CD14-positive monocyte (primary cell): ENCODE measurements around the gene MRGPRF. TPM values are rescaled to one million over a fixed set of nuclear protein-coding genes. Genes with fewer than 3 reads are reported as not detected.

Experiments used
- DNase-seq, 3 donors: peaks; one replicate each; pipeline ENCODE4 v3.0.0-alpha.2; 2011 to 2022
- H2AFZ ChIP-seq: 2 replicates; pipeline ENCODE4 v1.6.0; 2012; ENCODE audit warnings: mild to moderate bottlenecking, low read depth, low read length, inconsistent platforms; ENCODE audit not compliant: insufficient read depth, poor library complexity, severe bottlenecking
- H3K27ac ChIP-seq, 2 donors: 1 replicate in 1 of 2; 2 replicates in 1 of 2; pipeline ENCODE4 v1.5.1; 2012 to 2013; ENCODE audit warnings: low read length in 2 of 2, control low read depth in 1 of 2, inconsistent platforms in 1 of 2, low read depth in 1 of 2, mild to moderate bottlenecking in 1 of 2
- H3K27me3 ChIP-seq, 2 donors: one replicate each; pipeline versions ENCODE4 v1.6.0 to v1.6.1; 2011 to 2013; ENCODE audit warnings: low read length in 2 of 2; ENCODE audit not compliant: control insufficient read depth in 2 of 2, insufficient read depth in 2 of 2
- H3K36me3 ChIP-seq, 2 donors: replicated peaks in 1 of 2; 1 replicate in 1 of 2; 2 replicates in 1 of 2; pipeline versions ENCODE4 v1.5.1 to v1.6.1; 2012 to 2013; ENCODE audit warnings: low read length in 2 of 2, control low read depth in 1 of 2, inconsistent platforms in 1 of 2, mild to moderate bottlenecking in 1 of 2; ENCODE audit not compliant: insufficient read depth in 2 of 2, control insufficient read depth in 1 of 2
- H3K4me1 ChIP-seq, 2 donors: 1 replicate in 1 of 2; 2 replicates in 1 of 2; pipeline versions ENCODE4 v1.5.1 to v1.6.1; 2012 to 2013; ENCODE audit warnings: low read length in 2 of 2, control low read depth in 1 of 2, inconsistent platforms in 1 of 2, mild to moderate bottlenecking in 1 of 2, moderate library complexity in 1 of 2; ENCODE audit not compliant: insufficient read depth in 2 of 2, control insufficient read depth in 1 of 2
- H3K4me2 ChIP-seq: replicated peaks from 2 replicates; pipeline ENCODE3; 2012; ENCODE audit warnings: low read length, moderate library complexity, mild to moderate bottlenecking; ENCODE audit not compliant: poor library complexity, severe bottlenecking; ENCODE audit errors: extremely low read depth
- H3K4me3 ChIP-seq, 3 experiments: fragments of 200-600 bp in 1 of 3; sonication (generic) in 1 of 3; replicated peaks in 1 of 3; 1 replicate in 2 of 3; 2 replicates in 1 of 3; pipeline ENCODE4 v1.5.1; 2011 to 2013; ENCODE audit warnings: low read length in 3 of 3, mild to moderate bottlenecking in 3 of 3, control low read depth in 2 of 3, low read depth in 2 of 3, inconsistent platforms in 1 of 3, moderate library complexity in 1 of 3
- H3K79me2 ChIP-seq: 2 replicates; pipeline ENCODE4 v1.6.0; 2012; ENCODE audit warnings: mild to moderate bottlenecking, control low read depth, inconsistent platforms, low read length, moderate library complexity; ENCODE audit not compliant: insufficient read depth
- H3K9ac ChIP-seq: 2 replicates; pipeline ENCODE4 v1.6.0; 2017; ENCODE audit warnings: low read length, mild to moderate bottlenecking; ENCODE audit not compliant: insufficient read depth, poor library complexity, severe bottlenecking
- H3K9me3 ChIP-seq, 2 donors: replicated peaks in 1 of 2; 1 replicate in 1 of 2; 2 replicates in 1 of 2; pipeline versions ENCODE4 v1.5.1 to v1.6.1; 2012 to 2013; ENCODE audit warnings: low read length in 2 of 2, control low read depth in 1 of 2; ENCODE audit not compliant: control insufficient read depth in 1 of 2, insufficient read depth in 1 of 2
- H4K20me1 ChIP-seq: 2 replicates; pipeline ENCODE4 v1.6.0; 2012; ENCODE audit warnings: mild to moderate bottlenecking, low read length, control low read depth, moderate library complexity; ENCODE audit not compliant: insufficient read depth
- H3K27ac Mint-ChIP-seq, 7 donors: one replicate each; pipeline ENCODE4 v1.8.0; 2020; ENCODE audit warnings: mild to moderate bottlenecking in 7 of 7, mixed read lengths in 7 of 7, moderate library complexity in 6 of 7, inconsistent platforms in 2 of 7
- H3K27me3 Mint-ChIP-seq, 3 donors: one replicate each; pipeline ENCODE4 v1.8.0; 2021 to 2022; ENCODE audit warnings: low read depth in 3 of 3, mild to moderate bottlenecking in 3 of 3, mixed read lengths in 3 of 3, moderate library complexity in 3 of 3, inconsistent platforms in 1 of 3
- H3K36me3 Mint-ChIP-seq, 2 donors: one replicate each; pipeline ENCODE4 v1.8.0; 2020; ENCODE audit warnings: mixed read lengths in 2 of 2, inconsistent platforms in 1 of 2, mild to moderate bottlenecking in 1 of 2
- H3K4me1 Mint-ChIP-seq: one replicate; pipeline ENCODE4 v1.8.0; 2020; ENCODE audit warnings: mild to moderate bottlenecking, mixed read lengths
- H3K4me3 Mint-ChIP-seq, 2 donors: one replicate each; pipeline ENCODE4 v1.8.0; 2020; ENCODE audit warnings: mild to moderate bottlenecking in 2 of 2, mixed read lengths in 2 of 2, moderate library complexity in 1 of 2
- H3K9me3 Mint-ChIP-seq, 7 donors: one replicate each; pipeline ENCODE4 v1.8.0; 2020 to 2022; ENCODE audit warnings: mixed read lengths in 7 of 7, mild to moderate bottlenecking in 6 of 7, moderate library complexity in 6 of 7, inconsistent platforms in 2 of 7
- WGBS: methylation state at CpG from one replicate; pipeline ENCODE4 v1.1.5; 2013; ENCODE audit warnings: missing lambda C conversion rate; ENCODE audit not compliant: insufficient coverage; 5-methylcytosine and 5-hydroxymethylcytosine counted together
- intact Hi-C, 2 donors: fragments of 100-400 bp; cut with micrococcal nuclease; formaldehyde crosslinking; loops; one replicate each; pipeline versions ENCODE4 v1.15.0 to v1.15.1; 2023
- polyA plus RNA-seq, 3 donors: library from polyadenylated mRNA; depleted of rRNA in 1 of 3; unstranded in 2 of 3; stranded (reverse) in 1 of 3; fragments of 300-500 nt in 2 of 3; fragments of >200 nt in 1 of 3; fragmentation: Illumina TruSeq in 2 of 3; gene quantifications; 1 replicate in 2 of 3; 2 replicates in 1 of 3; pipeline ENCODE4 v1.2.3, GENCODE V29; 2012 to 2021
- TF ChIP-seq, protein P1 (sequence below): fragments of 200-600 bp; IDR thresholded peaks from one replicate; pipeline ENCODE4 v1.8.0; 2022; ENCODE audit warnings: antibody characterized with exemption, mild to moderate bottlenecking

The MRGPRF gene
- polyA plus RNA-seq, 3 donors = 0.22 to 0.23 TPM; not detected in 1

DNA sequence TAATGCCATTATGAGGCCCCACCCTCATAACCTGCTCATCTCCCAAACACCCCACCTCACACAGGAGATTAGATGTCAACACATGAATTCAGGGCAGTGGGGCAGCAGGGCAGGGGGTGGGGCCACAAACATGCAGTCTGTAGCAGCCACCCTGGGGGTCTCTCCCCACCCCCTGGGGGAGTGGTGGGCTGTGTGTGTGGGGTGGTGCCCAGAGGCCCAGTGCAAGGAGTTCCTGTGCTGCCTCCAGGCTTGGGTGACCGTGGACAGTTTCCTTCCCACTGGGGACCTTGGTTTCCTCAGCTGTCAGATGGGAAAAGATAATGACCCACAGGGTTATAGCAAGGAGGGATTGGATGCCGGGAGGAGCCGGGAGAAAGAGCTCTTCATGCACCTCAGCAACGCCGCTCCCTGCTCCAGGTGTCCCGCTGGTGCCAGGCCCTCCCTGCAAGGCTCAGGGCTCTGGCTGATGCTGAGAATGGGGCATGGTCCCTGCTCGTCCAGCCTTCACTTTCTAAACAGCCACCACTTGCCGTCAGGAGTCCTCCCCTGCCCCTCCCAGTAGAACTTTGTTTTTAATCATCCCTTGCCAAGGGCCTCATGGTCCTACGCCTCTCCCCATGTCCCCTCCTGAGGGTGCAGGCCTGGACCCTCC is 2.0 kb upstream of the MRGPRF start:
- no peaks in the 10 kb centered on the region for H4K20me1 ChIP-seq
- H3K27ac Mint-ChIP-seq = no peak overlapping the region
- H3K4me3 ChIP-seq = no peak overlapping the region
- no peaks in the 10 kb centered on the region for H3K79me2 ChIP-seq
- no peak overlapping the region for H3K4me2 ChIP-seq
- no peak for DNase-seq
- no peak overlapping the region for H3K9ac ChIP-seq
- no peak overlapping the region for H2AFZ ChIP-seq
- TF ChIP-seq, protein P1, sequence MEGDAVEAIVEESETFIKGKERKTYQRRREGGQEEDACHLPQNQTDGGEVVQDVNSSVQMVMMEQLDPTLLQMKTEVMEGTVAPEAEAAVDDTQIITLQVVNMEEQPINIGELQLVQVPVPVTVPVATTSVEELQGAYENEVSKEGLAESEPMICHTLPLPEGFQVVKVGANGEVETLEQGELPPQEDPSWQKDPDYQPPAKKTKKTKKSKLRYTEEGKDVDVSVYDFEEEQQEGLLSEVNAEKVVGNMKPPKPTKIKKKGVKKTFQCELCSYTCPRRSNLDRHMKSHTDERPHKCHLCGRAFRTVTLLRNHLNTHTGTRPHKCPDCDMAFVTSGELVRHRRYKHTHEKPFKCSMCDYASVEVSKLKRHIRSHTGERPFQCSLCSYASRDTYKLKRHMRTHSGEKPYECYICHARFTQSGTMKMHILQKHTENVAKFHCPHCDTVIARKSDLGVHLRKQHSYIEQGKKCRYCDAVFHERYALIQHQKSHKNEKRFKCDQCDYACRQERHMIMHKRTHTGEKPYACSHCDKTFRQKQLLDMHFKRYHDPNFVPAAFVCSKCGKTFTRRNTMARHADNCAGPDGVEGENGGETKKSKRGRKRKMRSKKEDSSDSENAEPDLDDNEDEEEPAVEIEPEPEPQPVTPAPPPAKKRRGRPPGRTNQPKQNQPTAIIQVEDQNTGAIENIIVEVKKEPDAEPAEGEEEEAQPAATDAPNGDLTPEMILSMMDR = no peak
- intact Hi-C loops = no loop called here
- H3K4me1 ChIP-seq = peaks cover 37 to 39% of the 10 kb centered on the region in 2 donors
- H3K9me3 Mint-ChIP-seq = peaks cover 0 to 3% (median 2%) of the 10 kb centered on the region in 7 donors
- peaks cover 28 to 49% (median 48%) of the 10 kb centered on the region in 3 donors for H3K27me3 Mint-ChIP-seq
- peaks cover 0 to 46% of the 10 kb centered on the region in 2 donors for H3K27me3 ChIP-seq
- H3K4me1 Mint-ChIP-seq = peaks cover 30% of the 10 kb centered on the region
- no peak overlapping the region for H3K27ac ChIP-seq
- H3K4me3 Mint-ChIP-seq = no peak overlapping the region
- peaks cover 3% of the 10 kb centered on the region in 2 donors for H3K36me3 Mint-ChIP-seq
- no peaks in the 10 kb centered on the region for H3K9me3 ChIP-seq
- WGBS = 56% methylated on average over 6 of the region's 9 CpGs
- no peaks in the 10 kb centered on the region for H3K36me3 ChIP-seq

DNA sequence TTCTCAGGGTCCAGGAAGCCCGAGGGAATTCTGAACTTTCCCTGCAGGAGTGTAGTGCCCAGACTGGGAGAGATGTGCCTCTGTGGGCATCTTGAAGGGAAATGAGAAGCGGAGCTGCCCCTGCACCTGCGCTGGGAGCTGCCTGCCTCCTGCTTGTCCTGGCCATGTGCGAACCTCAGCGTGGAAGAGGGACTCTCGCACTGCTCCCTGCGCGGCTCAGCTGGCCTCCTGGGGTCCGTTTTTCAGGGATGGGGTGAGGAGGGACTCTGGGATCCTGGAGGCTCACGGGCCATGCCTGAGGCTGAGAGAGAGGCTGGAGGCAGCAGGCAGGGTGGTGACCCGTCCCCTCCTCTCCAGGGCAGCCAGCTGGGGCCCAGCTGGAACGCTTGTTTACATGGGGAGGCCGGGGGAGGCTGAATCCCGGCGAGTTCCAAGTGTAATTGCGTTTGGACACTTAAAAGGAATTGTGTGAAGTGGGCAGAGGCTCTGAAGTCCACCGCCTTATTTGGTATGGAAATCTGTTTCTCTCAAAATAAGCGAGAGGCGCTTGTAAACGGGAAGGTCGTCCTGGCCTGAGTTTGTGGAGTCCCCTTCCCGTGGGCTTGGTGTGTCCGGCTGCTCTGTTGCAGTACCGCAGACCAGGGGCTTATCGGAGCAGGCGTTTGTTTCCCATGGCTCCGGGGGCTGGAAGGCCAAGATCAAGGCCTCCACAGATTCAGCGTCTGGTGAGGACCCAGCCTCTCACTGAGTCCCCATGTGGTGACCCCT is 1.2 kb upstream of the MRGPRF start:
- peaks cover 31 to 53% (median 53%) of the 10 kb centered on the region in 3 donors for H3K27me3 Mint-ChIP-seq
- intact Hi-C loops = no loop called here
- no peaks in the 10 kb centered on the region for H4K20me1 ChIP-seq
- peak overlapping the region in 1 of 2 donors; percentile 26 for H3K4me3 Mint-ChIP-seq
- no peak overlapping the region for H3K9ac ChIP-seq
- H3K9me3 ChIP-seq = no peaks in the 10 kb centered on the region
- 83% methylated on average over 27 of the region's 28 CpGs for WGBS
- peaks cover 0 to 3% (median 2%) of the 10 kb centered on the region in 7 donors for H3K9me3 Mint-ChIP-seq
- no peak for DNase-seq
- H3K4me3 ChIP-seq = no peak overlapping the region
- peaks cover 0 to 46% of the 10 kb centered on the region in 2 donors for H3K27me3 ChIP-seq
- H3K36me3 Mint-ChIP-seq = peaks cover 3% of the 10 kb centered on the region in 2 donors
- H3K4me1 ChIP-seq = peaks cover 41 to 47% of the 10 kb centered on the region in 2 donors
- H3K4me1 Mint-ChIP-seq = peaks cover 33% of the 10 kb centered on the region
- no peaks in the 10 kb centered on the region for H3K79me2 ChIP-seq
- no peak overlapping the region for H3K4me2 ChIP-seq
- no peak overlapping the region for H2AFZ ChIP-seq
- no peaks in the 10 kb centered on the region for H3K36me3 ChIP-seq
- H3K27ac ChIP-seq = no peak overlapping the region
- TF ChIP-seq, protein P1 = no peak
- peak overlapping the region in 1 of 7 donors; percentile 71 for H3K27ac Mint-ChIP-seq
